HTERT RPE-1 (cell line): Measurements from ENCODE around the gene DCAKD.
"Not testable (repeated sequence)": the region's sequence is repeated elsewhere in the genome, so short reads cannot be mapped to it uniquely, and the experiment has no call there.

ENCODE experiments used
- in situ Hi-C: fragments of 300-500 bp; cut with MboI; formaldehyde crosslinking; loops from 4 replicates; pipeline ENCODE4 v1.14.3; 2020; ENCODE audit warnings: low sequenced_read_pairs

Gene DCAKD

DNA sequence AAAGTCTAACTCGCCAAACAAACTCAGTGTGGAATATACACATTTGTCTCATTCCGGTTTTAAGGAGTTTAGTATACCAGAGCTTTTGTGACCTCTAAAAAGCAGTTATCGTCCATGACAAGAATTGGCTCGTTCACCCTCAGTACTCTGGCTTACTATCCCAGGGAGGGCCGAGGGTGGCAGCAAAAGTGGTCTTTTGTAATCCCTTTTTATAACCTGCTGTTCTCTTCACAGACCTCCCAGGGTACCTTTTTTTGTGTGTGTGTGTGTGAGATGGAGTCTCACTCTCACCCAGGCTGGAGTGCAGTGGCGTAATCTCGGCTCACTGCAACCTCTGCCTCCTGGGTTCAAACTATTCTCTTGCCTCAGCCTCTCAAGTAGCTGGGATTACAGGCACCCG lies 18.6 kb upstream of the DCAKD start:
- in situ Hi-C loops, result no loop called here

DNA sequence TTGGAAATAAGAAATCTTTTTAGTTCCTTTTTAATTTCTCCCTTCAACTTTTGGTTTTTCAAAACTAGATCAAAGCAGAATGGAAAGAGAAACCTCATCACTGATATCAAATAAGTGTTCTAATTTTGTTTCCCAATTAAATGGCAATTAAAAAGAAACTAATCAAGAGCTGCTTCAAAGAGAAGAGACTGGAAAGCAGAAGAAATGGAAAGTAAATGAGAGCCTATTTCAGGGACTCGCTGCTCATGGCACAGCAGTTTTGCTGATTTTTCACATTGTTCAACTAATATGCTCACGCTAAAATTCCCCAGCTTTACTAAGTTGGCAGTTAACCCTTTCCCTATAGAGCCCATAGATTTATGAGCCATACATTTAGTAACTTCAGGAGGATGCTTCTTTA lies 16.2 kb upstream of the DCAKD start:
- in situ Hi-C loops, result no loop called here

DNA sequence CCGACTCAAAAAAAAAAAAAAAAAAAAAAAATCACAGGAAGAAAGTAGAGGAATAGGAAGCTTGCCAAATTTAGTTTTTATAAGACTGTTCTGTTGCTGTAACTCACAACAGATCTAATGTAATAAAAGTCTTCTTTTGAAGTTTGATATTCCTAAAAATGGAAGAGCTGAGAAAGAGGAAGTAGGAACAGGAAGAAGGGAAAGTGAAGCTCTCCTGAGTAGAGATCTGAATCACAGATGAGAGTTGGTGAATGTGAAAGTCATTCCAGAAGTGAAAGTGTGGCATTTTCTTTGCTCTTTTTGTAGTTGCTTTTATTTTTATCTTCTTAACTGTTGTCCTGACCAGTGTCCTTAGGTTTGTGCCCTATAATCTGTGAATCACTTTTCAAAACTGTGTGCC lies 11.8 kb upstream of the DCAKD start:
- in situ Hi-C loops, result no loop called here

DNA sequence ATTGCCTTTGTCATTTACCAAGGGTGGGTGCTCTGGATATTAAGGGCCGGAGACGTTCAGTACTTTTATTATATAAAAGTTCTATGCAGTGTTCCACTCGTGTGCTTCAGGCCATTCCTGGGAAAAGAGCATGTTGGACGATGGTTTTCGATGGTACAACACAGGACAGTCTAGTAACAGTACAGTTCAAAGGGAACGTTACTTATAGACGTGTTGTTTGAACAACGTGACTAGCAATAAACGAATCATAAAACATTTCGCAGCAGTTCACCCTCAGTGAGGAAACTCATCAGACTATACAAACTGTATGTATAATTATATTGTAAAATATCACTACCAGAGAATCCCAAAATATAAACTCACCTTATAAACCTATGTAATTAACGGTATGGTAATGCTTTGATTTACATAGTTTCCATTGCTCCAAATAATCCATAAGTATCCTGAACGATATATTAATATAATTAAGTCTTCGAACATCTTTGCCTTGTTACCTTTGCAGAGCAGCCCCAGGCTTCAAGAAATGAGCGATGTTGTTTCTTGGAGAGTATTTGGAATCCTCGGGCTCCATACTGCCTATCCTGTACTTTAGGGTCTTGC lies 10.3 kb upstream of the DCAKD start:
- in situ Hi-C loops, result no loop called here

DNA sequence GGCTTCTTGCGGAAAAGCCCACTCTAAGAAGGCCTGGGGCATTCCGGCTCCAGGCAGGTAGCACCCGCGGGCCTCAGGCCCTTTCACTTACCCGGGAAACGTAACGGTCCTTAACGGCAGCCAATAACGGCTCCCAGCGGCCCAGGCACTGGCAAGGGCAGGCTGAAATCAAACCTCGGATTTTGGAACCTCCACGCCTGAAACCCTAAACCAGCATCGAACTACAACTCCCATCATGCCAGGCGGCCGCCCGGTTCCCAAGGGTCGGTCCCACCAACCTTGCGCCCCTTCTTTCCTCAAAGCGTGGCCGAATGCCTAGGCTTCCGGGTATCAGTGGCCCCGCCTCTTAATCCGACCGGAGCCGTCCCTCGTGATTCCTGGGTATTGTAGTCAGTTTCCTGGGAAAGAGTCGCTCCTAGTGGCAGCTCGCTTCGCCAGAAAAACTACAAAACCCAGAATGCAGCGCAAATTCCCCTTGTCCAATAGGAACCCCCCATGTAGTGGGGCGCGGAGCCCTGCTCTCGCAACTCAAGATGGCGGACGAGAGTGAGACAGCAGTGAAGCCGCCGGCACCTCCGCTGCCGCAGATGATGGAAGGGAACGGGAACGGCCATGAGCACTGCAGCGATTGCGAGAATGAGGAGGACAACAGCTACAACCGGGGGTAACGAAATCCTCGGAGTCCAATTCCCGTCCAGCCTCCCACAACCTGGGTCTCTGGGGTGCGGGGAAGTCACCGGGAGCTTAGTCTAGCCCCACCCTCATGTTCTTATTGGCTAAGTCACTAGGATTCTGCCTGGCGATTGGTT lies 9.6 kb upstream of the DCAKD start, which contains the start of gene NMT1:
TSS of gene NMT1 (plus strand) at position 521 of the 809 bp plus-strand sequence. CDS start at position 534, 13 bp downstream.
- in situ Hi-C loops, result no loop called here

DNA sequence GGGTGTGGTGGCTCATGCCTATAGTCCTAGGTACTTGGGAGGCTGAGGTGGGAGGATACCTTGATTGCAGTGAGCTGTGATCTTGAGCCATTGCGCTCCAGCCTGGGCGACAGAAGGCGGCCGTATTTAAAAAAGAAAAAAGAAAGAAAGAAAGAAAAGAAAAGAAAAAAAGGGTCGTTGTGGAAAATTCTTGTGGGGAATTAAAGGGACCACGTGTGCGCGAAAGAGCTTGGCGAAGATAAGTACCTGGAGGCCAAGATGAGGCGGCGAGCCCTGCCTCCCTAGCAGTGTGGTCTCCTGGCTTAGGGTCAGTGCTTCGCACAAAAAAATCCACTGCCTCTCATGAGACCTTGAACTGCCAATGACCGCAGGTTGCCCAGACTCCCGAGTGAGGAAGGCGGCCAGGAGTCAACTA lies 9.0 kb upstream of the DCAKD start:
- in situ Hi-C loops, result no loop called here

DNA sequence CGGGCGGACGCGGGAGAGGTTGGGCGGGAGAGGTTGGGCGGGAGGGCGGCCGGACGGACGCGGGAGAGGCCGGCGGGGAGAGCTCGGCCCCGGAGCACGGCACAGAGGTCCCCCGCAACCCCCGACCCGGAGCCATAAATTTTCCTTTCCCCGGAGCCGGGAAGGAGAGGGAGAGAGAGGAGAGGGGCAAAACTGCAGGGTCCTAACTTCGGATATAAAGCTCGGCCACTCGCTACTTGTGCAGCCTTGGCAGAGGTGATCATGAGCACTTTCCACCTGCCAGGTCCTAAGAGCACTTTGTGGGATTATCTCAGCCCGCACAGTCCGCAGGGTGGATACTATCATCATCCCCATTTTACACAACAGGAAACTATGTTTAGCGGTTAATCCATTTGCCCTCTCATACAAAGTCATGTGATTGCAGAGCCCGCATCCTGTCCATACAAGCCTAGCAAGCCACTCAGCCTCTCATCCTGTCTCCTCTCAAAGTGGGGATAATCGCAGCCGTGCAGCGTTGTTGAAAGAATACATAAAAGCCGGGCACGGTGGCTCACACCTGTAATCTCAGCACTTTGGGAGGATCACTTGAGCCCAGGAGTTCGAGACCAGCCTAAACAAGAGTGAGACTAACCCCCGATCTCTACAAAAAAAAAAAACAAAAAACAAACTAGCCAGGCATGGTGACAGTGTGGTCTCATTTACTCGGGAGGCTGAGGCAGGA lies 780 bp upstream of the DCAKD start:
- in situ Hi-C loops, result no loop called here

DNA sequence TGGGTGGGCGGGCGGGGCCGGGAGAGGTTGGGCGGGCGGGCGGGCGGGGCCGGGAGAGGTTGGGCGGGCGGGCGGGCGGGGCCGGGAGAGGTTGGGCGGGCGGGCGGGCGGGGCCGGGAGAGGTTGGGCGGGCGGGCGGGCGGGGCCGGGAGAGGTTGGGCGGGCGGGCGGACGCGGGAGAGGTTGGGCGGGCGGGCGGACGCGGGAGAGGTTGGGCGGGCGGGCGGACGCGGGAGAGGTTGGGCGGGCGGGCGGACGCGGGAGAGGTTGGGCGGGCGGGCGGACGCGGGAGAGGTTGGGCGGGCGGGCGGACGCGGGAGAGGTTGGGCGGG lies 254 bp upstream of the DCAKD start:
- in situ Hi-C loops, result not testable (repeated sequence)

DNA sequence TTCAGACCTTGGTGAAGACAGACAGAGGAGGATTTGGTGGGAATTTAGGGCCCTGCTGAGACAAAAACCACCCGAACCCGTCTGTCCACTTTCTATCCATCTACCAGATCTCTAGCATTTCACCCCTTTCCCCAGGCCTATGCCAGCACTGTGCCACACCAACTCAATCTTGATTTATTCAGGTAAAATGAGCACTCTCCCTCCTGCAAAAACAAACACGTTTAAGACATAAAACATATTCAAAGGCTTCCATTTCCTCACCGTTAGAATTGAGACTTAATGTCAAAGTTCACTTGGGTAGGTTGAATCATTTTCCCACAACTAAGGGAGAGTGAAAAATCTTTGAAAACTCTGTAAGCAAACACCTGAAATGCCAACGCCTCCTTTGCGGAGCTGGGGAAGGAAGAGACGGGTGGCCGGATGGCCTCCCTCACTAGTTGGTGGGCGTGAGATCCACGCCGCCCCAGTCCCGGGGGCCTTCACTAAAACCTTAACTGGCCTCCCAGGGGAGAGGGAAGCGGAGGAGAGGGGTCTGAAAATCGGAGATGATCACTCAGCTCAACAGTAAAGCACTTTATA lies 862 bp downstream of the DCAKD start:
- in situ Hi-C loops, result no loop called here

DNA sequence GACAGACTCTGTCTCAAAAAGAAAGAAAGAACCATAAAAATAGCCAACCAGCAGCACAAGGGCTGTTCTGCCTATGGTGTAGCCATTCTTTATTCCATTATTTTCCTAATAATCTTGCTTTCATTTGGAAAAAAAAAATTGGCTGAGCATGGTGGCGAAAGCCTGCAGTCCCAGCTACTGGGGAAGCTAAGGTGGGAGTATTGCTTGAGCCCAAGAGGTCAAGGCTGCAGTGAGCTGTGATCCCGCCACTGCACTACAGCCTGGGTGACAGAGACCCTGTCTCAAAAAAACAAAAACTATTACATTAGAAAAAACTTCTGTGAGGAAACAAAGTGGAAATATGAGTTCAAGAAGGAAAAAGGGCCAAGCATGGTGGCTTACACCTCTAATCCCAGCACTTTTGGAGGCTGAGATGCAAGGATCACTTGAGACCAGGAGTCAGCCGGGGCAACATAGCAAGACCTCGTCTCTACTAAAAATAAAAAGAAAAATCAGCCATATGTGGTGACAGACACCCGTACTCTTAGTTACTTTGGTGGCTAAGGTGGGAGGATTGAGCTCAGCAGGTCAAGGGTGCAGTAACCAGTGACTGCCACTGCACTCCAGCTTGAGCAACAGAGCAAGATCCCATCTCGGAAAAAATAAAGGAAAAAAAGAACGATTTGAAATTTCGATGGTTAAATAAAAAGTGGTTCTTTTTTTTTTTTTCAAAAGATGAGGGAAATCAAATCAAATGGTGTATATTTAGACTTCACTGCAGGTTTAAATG lies 2.5 kb downstream of the DCAKD start:
- in situ Hi-C loops, result no loop called here

DNA sequence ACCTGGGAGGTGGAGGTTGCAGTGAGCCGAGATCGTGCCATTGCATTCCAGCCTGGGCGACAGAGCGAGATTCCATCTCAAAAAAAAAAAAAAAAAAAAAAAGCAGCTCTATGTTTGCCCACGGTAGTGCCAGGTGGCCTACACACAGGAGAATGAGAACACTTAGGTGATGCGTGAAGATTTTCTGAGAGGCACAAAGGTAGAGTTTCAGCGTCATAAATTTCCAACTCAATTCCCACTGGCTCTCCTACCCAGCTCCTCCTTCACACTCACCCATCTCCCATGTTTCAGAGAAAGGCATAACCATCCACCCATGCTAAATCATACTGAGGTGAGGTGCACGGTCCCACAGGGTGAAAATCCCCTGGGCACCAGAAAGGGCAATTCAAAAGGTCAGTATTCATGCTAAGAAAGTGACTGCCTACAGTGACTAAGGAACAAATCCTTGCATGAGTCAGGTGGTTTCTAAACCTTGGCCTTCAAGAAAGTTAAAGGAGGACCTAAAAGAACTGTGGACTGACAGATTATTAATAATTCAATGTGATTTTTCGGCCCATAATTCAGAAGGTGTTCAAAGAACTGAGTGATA lies 4.8 kb downstream of the DCAKD start:
- in situ Hi-C loops, result no loop called here

DNA sequence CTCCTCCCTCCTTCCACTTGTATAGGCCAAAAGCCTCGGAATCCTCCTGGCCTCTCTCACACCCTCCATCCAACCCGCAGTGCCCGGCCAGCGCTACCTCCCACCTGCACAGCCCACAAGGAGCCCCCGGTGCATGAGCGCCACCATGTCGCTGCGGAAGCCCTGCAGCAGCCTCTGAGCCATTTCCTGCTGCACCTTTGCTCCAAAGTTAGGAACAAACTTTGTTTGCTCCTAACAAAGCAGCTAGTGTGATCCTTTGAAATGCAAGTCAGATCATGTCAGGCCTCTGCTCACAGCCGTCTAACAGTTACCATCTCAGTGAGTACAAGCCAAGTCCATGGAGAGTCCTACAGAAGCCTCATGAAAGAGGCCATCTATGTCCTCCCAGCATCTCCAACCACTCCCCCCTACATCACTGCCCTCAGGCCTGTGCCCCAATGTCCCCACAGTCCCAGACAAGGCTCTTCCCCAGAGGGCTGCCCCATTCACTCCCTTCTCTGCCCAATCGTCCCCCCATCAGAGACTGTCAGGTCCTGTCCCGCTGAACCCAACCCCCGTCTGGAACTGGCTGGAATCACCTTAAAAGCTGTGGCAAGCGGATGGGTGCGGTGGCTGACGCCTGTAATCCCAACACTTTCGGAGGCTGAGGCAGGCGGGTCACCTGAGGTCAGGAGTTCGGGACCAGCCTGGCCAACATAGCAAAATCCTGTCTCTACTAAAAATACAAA lies 7.5 kb downstream of the DCAKD start:
- in situ Hi-C loops, result no loop called here

DNA sequence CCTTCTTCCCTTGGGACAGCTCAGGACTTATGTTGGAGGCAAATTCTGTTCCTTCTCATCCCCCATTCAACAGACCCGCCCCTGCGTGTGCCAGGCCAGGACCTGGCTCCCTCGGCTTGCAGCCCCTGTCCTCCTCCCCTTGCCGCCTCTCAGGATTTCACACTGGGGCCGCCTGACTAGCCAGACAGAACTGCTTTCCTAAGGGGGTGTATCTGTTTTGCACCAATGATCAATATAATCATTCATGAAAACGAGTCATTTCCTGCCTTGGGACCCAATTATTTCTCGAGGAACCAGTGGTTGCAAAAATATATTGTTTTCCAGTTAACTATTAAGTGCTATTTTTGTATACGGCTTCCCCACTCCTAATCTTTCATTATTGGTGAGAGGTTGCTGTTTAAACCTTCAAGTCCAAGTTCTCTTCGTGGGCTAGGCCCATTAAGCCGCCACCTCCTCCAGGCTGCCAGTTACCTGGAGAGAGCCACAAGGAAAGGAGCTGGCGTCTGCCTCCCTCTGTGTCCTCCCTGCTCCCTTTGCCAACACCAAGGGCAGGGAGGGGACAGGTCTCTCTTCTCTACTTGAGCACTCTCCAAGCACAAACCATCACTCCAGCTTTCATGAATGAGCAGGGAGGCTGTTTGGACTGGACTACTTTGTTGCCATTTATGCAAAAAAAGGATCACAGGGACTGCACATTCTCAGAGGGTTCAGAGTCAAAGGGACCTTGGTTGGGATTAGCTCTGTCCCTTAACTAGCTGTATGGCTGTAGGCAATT lies 8.9 kb downstream of the DCAKD start:
- in situ Hi-C loops, result no loop called here

DNA sequence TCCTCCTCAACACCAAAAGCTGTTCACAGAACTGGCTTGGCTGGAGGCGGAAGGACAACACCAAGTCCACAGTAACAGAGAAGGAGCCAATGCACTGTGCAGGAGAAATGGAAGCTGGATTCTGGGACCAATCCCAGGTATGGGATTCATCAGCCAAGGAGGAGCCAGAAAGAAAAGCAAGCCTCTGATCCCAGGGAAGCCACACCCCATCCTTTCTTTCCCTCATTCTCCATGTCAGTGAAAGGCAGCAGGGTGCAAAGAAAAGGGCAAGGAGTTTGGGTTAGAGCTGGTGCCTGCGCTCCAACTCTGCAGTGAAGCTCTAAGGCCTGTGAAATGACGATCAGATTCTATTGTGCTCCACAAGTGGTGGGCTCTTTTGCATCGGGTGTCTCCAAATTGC lies 11.0 kb downstream of the DCAKD start:
- in situ Hi-C loops, result no loop called here

DNA sequence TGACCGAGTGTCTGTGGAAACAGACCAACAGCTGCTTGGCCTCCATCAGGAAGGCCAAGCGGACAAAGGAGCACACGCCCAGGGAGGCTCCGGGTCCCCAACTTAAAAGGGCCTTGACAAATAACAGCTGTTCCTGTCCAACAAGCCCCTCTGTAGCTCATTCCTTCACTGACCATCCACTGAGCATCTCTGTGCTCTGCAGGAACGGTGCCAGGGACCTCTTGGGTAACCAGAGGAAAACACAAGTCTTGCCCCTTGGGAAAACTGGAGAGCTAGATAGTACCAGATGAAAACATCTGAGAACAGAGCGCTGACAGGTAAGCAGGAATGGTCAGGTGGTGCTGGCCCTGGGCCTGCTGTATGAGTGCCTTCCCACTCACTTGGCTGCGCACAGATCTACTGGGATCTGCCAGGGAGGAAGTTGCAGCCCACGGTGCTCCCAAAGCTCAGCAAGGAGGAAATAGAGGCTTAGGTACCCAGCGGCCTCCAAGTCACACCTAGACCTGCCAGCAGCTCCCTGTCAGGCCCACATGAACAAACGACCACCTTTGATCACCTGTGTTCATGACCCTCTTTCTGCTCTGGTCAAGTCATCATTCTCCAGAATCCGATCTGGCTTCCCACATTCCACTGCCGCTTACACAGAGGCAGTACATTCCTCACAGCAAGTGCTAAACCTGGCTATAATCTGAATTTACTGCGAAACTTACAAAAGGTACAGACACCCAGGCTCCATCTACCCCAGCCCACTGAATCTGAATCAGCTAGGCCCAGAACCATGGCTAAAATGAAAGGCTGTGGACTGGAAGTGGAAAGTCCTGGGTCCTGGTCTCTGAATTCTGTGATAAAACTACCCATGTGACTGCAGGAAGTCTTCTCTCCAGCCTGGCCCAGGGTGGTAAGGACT lies 12.5 kb downstream of the DCAKD start:
- in situ Hi-C loops, result no loop called here

DNA sequence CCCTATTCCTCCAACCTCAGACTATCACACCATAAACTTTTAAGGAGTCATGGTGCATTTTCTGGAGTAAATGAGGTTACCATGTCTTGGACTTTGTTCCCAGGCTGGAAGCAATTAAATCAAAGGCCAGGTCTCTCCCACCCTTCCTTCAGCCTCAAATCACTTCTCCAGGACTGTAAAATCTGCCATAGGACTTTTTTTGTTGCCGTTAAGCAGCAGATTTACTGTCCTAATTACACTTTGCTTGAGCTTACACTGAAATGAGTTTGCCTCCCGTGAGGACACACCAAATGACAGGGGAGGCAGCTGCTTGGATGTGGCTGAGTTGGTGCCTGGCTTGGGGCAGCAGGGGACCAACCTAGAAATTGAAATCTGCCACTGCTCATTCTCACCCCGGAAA lies 14.7 kb downstream of the DCAKD start:
- in situ Hi-C loops, result no loop called here

DNA sequence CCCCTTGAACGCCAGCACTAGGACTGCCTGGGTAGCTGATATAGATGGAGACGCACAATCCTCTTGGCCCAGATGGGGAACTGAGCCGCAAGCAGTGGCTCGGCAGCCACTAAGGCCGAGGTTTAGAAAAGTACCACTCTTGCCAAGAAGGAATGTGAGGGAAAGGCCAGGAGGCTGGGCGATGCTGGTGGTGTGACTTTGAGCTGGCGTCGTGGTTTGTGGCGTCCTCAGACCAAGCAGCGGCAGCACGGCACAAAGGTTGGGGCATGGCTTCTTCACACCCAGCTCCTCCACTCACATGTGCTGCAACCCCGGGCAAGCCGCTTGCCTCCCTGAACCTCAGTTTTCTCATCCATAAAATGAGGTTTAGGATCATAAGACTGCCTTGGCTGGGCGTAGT lies 15.6 kb downstream of the DCAKD start:
- in situ Hi-C loops, result no loop called here

DNA sequence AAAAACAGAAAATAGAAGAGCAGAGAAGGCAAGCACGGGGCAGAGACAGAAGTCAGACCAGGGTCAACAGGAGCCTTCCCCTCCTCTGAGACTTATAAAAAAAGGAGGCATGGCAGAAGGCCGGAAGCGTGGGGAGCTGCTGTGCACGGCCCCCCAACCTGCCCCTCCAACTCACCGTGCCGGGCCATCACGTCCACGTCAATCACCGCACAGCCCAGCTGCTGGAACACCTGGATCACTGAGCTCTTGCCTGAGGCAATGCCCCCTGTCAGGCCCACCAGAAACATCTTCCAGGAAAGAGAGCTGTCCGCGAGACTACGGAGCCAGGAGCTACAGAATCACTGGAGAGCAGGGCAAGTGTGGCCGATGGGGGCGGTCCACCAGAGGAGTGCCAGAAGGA lies 16.8 kb downstream of the DCAKD start:
- in situ Hi-C loops, result no loop called here
